Measurements from ENCODE around the gene CDKAL1. TPM values are rescaled to one million over a fixed set of nuclear protein-coding genes. Genes with fewer than 3 reads are reported as not detected.

Gene CDKAL1
- total RNA-seq, 1 experiment from 2014 or later: 11.8 TPM

GRCh38 chr6:21143645-21144044, 609.4 kb downstream of the CDKAL1 start:
- intact Hi-C loops (cut with micrococcal nuclease): no loop called here
- Mint-ChIP-seq H3K9me3 (ENCODE audit: unreplicated experiment) (no peaks in the 10 kb centered on the region), H3K27me3 (ENCODE audit: insufficient read depth, unreplicated experiment) (no peaks in the 10 kb centered on the region), H3K36me3 (ENCODE audit: insufficient read depth, unreplicated experiment) (no peaks in the 10 kb centered on the region), H3K4me1 (ENCODE audit: insufficient read depth, unreplicated experiment) (no peaks in the 10 kb centered on the region), H3K27ac (ENCODE audit: low read depth, unreplicated experiment) (no peak overlapping the region), H3K4me3 (ENCODE audit: unreplicated experiment) (no peak overlapping the region)
- POLR2A ChIA-PET: no interaction called here
- TF ChIP-seq CTCF (IDR thresholded peaks at IDR 0.05; ENCODE audit: unreplicated experiment): no peak
- no peak for DNase-seq (ENCODE audit: unreplicated experiment)
- CTCF ChIA-PET: no interaction called here
- no TSS peak for BruUV-seq (replicated peaks)

- Mint-ChIP-seq H3K27me3 (ENCODE audit: insufficient read depth, unreplicated experiment) (no peaks in the 10 kb centered on the region), H3K27ac (ENCODE audit: low read depth, unreplicated experiment) (no peak overlapping the region), H3K9me3 (ENCODE audit: unreplicated experiment) (no peaks in the 10 kb centered on the region), H3K36me3 (ENCODE audit: insufficient read depth, unreplicated experiment) (no peaks in the 10 kb centered on the region), H3K4me3 (ENCODE audit: unreplicated experiment) (no peak overlapping the region), H3K4me1 (ENCODE audit: insufficient read depth, unreplicated experiment) (no peaks in the 10 kb centered on the region)
- ChIA-PET POLR2A (no interaction called here), CTCF (no interaction called here)
- intact Hi-C loops (cut with micrococcal nuclease): no loop called here
- TF ChIP-seq CTCF (IDR thresholded peaks at IDR 0.05; ENCODE audit: unreplicated experiment): no peak
- no TSS peak for BruUV-seq (replicated peaks)
- no peak for DNase-seq (ENCODE audit: unreplicated experiment)
These were observed 610.7 kb downstream of the CDKAL1 start for GRCh38 chr6:21144928-21145327.

GRCh38 chr6:21147995-21148394, 613.7 kb downstream of the CDKAL1 start:
- POLR2A ChIA-PET: interaction anchor here (0.7 kb wide), 2 partner anchors 17 to 440 kb away, joined by 3 to 4 read pairs; no protein-coding TSS in a partner anchor
- TF ChIP-seq CTCF (IDR thresholded peaks at IDR 0.05; ENCODE audit: unreplicated experiment): no peak
- Mint-ChIP-seq H3K4me3 (ENCODE audit: unreplicated experiment) (no peak overlapping the region), H3K27me3 (ENCODE audit: insufficient read depth, unreplicated experiment) (no peaks in the 10 kb centered on the region), H3K36me3 (ENCODE audit: insufficient read depth, unreplicated experiment) (no peaks in the 10 kb centered on the region), H3K4me1 (ENCODE audit: insufficient read depth, unreplicated experiment) (no peaks in the 10 kb centered on the region), H3K27ac (ENCODE audit: low read depth, unreplicated experiment) (no peak overlapping the region), H3K9me3 (ENCODE audit: unreplicated experiment) (no peaks in the 10 kb centered on the region)
- CTCF ChIA-PET: interaction anchor here (0.5 kb wide), 1 partner anchor 21 kb away, joined by 4 read pairs; no protein-coding TSS in a partner anchor
- no peak for DNase-seq (ENCODE audit: unreplicated experiment)
- BruUV-seq (replicated peaks): no TSS peak
- intact Hi-C loops (cut with micrococcal nuclease): no loop called here

GRCh38 chr6:21149470-21149869, 615.2 kb downstream of the CDKAL1 start:
- peak; percentile 57 for DNase-seq (ENCODE audit: unreplicated experiment)
- ChIA-PET CTCF (interaction anchor here (0.7 kb wide), 1 partner anchor 1040 kb away, joined by 3 read pairs; no protein-coding TSS in a partner anchor), POLR2A (no interaction called here)
- intact Hi-C loops (cut with micrococcal nuclease): no loop called here
- Mint-ChIP-seq H3K4me3 (ENCODE audit: unreplicated experiment) (no peak overlapping the region), H3K36me3 (ENCODE audit: insufficient read depth, unreplicated experiment) (no peaks in the 10 kb centered on the region), H3K4me1 (ENCODE audit: insufficient read depth, unreplicated experiment) (no peaks in the 10 kb centered on the region), H3K9me3 (ENCODE audit: unreplicated experiment) (no peaks in the 10 kb centered on the region), H3K27me3 (ENCODE audit: insufficient read depth, unreplicated experiment) (no peaks in the 10 kb centered on the region), H3K27ac (ENCODE audit: low read depth, unreplicated experiment) (no peak overlapping the region)
- no peak for TF ChIP-seq CTCF (IDR thresholded peaks at IDR 0.05; ENCODE audit: unreplicated experiment)
- no TSS peak for BruUV-seq (replicated peaks)
